ENCODE results near the gene BMP6.

DNA sequence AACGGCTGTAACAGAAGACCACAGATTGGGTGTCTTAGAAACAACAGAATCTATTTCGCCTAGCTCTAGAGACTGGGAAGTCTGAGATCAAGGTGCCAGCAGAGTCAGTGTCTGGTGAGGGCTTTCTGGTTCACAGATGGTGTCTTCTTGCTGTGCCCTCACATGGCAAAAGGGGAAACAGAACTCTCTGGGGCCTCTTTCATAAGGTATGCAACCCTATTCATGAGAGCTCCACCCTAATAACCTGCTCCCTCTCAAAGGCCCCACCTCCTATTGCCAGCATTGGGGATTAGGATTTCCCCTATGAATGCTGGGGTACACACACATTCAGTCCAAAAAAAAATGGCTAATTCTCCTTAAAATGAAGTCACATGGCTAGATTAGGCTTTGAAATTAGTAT lies 174.7 kb downstream of the BMP6 start:
- TF ChIP-seq GATA3 (IDR thresholded peaks at IDR 0.05; ENCODE audit: low read depth, low read length) (no peak), GATA2 (IDR thresholded peaks at IDR 0.05; ENCODE audit: low read depth, low read length) (no peak)

Measured in SH-SY5Y (cell line).